ENCODE measurements around the gene GPHN.
"Not testable (repeated sequence)": the region's sequence is repeated elsewhere in the genome, so short reads cannot be mapped to it uniquely, and the experiment has no call there.

Gene GPHN

DNA sequence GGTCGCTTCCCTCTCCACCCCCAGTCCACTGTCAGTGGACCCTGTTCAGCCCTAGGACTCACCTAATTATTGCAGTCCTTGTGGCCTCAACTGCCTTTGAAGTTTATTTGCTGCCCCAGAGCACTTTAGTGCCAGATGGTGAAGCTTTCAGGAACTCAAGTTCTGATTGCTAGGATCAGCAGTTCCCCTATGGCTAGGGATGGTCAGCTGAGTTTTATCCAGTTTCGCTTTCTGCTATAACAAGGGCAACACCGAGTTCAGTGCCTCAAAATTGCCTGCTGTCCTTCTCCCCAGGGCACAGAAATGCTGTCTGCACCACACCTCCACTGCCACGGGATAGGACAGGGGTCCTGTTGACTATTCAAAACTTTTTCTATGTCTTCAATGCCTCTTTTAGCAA is 295.0 kb downstream of the GPHN start:
- no peak for DNase-seq (ENCODE audit: low spot score)

DNA sequence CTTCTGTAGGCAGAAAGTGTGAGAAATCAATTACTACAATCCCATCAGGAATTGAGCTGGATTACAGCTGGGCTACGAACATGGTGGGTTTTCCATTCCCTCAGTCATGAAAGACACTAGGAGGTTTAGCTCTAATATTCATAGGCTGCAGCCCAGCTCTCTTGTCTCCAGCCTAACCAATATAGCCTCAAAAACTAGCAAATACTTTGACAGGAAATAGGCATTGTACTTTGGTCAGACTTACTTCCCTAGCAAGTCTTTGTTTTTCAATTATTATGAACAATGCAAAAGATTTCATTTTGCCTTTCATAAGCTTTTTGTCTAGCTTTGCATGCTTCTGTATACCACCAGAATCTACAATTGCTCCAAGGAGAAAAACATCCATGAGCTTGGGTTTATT is 296.2 kb downstream of the GPHN start:
- no peak for DNase-seq (ENCODE audit: low spot score)

DNA sequence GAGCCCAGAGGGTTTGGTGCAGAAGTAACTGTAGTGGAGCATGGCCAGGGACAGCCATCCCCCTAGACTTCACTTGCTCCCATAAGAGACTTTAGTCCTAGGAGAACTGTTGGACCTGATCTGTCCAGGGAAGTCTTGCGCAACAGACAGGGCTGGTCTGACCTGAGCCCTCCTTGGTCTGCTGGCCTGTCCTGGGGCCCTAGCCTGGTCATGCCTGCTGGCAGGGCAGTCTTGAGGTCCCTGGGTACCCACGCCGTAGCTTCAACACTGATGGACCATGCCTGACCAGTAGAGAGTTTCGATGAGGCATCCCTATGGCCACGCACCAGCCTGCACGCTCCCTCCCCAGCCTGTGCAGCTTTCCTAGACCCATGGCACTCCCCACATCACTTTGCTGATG is 305.7 kb downstream of the GPHN start:
- no peak for DNase-seq (ENCODE audit: low spot score)

DNA sequence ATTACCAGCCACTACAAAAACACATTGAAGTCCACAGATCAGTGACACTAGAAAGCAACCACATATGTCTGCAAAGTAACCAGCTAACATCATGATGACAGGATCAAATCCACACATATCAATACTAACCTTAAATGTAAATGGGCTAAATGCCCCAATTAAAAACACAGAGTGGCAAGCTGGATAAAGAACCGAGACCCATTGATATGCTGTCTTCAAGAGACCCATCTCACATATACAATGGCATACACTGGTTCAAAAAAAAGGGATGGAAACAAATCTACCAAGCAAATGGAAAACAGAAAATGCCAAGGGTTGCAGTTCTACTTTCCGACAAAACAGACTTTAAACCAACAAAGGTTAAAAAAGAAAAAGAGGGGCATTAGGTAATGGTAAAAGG is 307.7 kb downstream of the GPHN start:
- no peak for DNase-seq (ENCODE audit: low spot score)

DNA sequence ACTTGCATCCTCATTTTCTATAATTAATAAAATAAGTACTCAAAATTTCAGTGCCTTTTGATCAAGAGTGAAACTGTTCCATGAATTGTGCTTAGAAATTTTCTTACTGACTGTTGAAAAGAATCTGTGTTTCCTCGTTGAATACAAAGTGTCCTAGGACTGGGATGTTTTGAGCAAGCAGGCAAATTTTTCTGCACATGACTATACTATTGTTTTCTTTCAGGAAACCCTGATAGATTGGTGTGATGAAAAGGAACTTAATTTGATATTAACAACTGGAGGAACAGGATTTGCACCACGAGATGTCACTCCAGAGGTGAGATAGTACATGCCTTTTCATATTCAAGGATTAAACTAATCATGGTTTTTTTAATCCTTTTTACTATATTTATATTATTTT is 316.3 kb downstream of the GPHN start:
- DNase-seq (ENCODE audit: low spot score) = no peak

DNA sequence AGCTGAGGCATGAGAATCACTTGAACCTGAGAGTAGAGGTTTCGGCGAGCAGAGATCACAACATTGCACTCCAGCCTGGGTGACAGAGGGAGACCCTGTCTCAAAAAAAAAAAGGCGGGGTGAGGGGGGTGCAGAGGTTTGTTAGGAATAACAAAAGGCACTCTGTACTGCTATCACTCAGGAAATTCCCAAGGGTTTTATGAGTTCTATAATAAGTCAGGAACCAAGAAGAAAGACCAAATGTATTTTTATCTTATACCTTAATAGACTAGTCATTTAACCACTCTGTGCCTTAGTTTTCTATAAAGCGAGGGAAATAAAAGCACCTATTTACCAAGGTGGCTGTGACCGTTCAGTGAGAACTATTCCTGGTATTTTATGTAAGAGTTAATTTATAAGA is 319.2 kb downstream of the GPHN start:
- no peak for DNase-seq (ENCODE audit: low spot score)

DNA sequence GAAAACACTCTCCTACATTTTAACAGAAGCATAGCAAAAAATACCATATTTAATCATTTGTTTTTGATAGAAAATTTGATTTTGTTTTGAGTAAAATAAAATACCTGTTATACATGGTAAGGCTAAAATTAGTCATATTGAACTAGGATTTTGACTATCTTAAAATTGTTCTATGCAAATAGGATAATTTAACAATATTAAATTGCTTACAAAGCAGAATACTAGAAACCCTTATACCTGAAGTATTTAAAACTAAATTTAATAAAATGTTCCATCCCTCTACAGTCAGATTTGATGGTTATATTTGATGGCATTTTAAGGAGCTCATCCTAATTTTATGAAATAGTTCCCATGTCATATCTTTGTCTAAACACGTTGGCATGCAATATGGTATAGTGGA is 323.2 kb downstream of the GPHN start:
- DNase-seq (ENCODE audit: low spot score) = no peak

DNA sequence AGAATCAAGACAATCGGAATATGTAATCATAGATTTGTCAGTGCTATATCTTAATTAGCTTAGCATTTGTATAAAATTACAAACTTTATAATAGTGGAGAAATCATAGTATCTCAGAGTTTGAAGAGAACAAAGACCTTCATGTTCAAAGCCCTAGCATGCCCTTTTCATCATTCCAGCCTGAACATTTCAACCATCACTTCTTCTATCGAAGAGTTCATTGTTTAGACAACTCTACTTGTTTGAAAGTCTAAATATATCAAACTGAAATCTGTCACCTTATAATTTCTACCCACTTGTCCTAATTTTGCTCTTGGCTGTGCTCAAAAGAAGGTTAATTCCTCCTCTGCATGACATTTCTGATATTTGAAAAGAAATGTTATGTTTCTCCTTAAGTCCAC is 325.9 kb downstream of the GPHN start:
- no peak for DNase-seq (ENCODE audit: low spot score)

DNA sequence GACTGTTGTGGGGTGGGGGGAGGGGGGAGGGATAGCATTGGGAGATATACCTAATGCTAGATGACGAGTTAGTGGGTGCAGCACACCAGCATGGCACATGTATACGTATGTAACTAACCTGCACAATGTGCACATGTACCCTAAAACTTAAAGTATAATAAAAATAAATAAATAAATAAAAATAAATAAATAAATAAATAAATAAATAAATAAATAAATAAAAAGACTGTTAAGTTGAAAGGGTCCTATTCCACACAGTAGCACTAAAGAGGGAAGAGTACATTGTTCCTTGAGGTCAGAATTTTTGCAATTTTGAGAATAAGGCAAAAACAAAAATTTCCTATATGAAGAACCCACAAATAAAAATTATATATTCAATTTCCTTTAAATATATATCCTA is 329.5 kb downstream of the GPHN start:
- not testable (repeated sequence) for DNase-seq (ENCODE audit: low spot score)

DNA sequence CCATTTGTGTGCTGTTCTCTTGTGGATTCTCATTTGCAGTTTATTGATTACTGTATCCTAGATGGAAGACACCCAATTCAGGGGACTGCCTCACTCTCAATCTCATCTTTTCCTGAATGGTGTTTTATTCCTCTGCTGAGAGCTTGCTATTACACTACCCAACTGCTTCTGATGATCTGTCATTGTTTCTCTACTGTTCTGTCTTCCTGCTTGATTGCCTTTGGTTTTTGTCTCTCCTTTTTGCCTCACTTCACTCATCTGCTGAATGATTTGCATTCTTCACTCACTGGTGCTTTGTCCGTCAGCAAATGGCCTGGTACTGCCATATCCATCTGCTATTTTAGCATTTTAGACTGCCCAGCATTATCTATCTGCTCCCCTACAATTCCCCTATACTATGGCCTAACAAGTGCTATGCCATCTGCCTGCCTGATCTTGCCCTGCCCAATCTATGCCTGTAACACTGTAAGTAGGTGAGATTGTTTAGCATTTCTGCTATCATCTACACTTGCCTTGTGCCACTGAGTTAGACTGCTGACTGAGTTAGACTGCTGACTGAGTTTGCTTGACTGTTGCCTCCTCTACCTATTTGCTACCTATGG is 335.1 kb downstream of the GPHN start:
- DNase-seq (ENCODE audit: low spot score) = no peak

DNA sequence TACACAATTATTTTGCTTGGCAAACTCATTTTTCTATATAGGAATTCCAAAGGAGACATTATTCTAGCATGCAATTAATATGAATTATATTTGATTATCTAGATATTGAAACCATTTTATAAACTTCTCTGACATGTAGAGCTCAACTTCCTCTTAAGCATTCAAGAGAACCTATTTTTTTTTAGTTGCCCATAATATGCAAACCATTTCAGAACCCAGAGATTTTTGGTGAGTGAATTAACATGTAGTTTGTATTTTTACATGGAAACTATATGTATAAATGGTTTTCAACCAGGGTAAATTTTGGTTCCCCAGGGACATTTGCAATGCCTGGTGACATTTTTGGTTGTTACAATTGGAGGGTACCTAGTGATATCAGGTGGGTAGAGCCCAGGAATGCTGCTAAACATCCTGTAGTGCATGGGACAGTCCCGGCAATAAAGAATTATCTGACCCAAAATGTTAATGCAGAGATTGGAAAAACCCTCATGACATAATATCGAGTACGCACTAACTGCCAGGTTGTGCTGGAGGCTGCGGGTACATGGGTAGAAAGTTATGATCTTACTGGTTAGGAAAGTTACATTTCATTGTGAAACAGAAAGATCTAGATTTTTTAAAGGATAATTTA is 342.4 kb downstream of the GPHN start:
- no peak for DNase-seq (ENCODE audit: low spot score)

DNA sequence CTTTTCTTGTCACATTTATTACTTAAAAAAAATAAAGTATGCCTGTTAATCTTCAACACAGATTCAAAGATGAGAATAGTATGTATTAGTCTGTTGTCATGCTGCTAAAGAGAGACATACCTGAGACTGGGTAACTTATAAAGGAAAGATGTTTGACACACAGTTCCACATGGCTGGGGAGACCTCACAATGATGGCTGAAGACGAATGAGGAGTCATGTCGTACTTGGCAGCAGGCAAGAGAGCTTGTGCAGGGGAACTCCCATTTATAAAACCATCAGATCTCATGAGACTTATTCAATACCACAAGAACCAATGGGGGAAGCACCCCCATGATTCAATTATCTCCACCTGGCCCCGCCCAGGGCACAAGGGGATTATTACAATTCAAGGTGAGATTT is 345.4 kb downstream of the GPHN start:
- DNase-seq (ENCODE audit: low spot score) = no peak

DNA sequence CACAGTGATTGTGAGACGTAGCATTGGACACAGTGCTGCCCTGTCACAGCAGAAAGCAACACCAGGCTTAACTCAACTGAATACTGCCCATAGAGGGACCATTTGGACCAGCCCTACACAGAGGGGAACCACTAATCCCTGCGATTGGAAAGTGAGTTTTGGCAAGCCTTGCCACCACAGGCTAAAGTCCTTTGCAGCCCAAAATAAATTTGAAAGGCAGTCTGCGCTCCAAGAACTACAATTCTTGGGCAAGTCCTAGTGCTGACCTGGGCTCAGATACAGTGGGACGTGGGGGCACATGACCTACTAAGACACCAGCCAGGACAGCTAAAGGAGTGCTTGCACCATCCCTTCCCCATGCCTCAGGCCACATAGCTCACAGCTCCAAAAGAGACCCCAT is 349.9 kb downstream of the GPHN start:
- no peak for DNase-seq (ENCODE audit: low spot score)

DNA sequence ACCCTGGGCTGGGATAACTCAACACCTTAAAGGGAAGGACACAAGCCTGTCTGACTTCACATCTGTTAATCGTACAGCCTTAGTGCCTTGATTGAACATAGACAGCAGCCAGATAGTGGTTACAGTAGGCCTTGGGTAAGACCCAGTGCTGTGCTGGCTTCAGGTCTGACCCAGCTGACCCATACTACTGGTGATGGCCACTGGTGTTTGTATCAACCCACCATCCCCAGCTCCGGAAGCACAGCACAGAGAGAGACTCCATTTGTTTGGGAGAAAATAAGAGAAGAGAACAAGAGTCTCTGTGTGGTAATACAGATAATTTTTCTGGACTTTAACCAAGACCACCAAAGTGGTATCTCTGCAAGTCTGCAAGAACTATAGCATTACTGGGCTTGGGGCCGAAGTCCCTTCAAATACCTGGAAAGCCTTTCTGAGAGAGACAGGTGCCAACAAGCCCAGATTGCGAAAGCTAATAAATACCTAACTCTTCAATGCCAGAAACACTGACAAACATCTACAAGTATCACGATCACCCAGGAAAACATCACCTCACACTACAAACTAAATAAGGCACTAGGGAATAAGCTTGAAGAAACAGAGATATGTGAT is 351.2 kb downstream of the GPHN start:
- DNase-seq (ENCODE audit: low spot score) = no peak

DNA sequence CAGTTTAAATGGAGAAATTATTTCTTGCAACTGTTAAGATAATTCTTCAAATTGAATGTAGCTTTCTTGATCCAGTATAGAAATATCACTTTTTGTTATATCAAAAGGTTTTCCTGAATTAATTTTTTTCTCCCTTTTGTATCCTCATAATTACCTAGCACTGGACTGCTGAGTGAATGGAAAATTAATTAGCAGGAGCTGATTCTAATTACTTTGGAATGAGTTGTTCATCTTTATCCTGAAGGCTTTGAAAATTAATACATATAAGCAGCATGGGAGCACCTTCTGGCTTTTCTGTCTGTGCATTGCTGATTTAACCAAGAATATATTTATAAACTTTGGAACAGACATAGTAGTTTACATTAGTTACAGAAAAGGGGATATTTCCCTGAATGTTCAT is 373.6 kb downstream of the GPHN start:
- no peak for DNase-seq (ENCODE audit: low spot score)

DNA sequence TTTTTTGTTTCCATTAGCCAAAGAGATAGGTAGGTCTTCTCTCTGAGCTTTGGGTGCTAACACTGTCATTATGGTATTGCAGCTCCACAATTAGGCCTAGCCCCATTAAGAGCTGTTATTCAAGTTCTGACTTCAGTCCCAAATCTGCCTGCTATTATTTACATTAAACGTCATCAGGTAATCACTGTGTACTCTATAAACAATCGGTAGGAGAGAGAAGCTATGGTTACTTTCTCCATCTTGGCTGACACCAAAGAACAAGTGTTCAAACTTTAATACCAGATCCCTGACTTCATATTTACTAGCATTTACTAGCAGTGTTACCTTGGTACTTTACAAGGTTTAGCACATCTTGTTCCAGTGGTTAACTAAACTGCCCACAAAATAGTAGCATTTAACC is 376.2 kb downstream of the GPHN start:
- DNase-seq (ENCODE audit: low spot score) = no peak

DNA sequence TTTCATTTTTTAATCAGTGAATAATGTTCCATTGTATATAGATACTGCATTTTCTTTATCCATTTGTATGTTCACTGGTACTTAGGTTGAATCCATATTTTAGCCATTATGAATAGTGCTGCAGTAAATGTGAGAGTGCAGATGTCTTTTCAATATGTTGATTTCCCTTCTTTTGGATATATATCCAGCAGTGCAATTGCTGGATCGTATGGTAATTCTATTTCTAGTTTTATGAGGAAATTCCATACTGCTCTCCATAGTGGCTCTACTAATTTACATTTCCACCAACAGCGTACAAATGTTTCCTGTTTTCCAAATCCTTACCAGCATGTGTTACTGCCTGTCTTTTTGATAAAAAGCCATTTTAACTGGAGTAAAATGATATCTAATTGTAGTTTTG is 392.8 kb downstream of the GPHN start:
- no peak for DNase-seq (ENCODE audit: low spot score)

DNA sequence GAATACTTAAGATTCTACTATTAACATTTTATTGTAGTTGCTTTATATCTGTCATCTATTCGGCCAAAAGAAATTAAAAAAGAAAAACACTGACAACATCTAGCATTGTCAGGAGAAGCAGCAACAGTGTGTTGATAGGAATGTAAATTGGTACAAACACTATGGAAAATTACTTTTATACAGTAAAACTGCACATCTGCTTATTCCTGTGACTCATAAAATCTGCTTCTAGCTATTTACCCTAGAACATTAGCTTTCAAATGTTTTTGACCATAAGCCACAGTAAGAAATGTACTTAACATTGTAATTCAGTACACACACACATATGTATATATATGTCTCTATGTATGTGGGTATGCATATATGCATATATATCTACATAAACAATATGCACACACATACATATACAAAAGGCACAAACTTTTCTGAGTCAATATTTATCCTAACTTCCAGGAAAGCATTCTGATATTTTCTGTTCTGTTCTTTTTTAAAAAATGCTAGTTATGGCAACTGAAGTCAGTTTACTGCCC is 402.4 kb downstream of the GPHN start:
- DNase-seq (ENCODE audit: low spot score) = no peak

DNA sequence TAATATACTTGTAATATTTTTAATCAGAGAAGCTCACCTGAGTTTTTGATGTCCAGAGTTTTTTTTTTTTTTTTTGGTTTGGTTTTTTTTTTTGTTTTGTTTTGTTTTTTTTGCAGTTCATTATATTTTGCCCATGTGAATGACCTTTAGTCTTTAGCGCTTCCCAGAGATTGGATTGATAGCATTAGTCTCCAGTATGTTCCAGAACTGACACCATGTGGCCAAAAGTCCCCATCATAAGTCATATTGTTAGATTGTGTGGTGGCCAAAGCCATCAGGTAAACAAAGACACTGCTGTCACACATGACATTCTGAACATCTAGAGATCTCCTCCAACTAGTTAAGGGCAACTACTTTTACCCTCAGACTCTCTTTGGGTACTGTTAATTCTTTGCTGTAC is 408.5 kb downstream of the GPHN start:
- no peak for DNase-seq (ENCODE audit: low spot score)

DNA sequence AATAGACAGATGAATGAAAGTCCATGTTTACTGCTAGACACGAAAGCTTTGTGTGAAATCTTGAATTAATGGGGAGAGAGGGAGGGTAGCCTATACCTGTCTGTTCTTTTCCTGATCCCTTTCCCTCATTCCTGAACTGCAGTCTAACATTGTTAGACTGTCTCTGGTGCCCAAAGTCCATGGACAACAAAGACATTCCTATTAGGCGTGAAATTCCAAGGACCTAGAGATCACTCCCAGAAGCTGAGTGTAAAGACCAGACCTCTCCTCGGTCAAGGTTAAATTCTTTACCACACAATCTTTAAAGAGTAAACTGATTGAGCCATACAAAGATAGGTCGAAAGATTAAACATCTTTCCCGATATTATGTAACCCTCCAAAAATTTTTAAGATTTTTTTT is 410.6 kb downstream of the GPHN start:
- DNase-seq (ENCODE audit: low spot score) = no peak

DNA sequence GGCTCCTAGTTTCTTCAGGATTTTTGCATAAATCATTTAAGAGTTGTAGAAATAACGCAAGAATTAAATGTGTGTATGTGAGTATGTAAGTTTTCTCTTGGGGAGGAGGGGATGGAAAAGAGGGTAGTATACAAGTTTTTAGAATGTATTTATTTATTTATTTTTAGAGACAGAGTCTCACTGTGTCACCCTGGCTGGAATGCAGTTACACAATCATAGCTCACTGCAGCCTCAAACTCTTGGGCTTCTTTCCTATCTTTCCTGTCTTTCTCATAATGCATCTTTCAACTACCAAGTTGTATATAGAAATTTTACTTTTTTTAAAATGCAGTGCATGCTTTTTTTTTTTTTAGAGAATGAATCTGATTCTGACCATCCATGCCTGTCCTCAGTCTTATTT is 412.2 kb downstream of the GPHN start:
- no peak for DNase-seq (ENCODE audit: low spot score)

DNA sequence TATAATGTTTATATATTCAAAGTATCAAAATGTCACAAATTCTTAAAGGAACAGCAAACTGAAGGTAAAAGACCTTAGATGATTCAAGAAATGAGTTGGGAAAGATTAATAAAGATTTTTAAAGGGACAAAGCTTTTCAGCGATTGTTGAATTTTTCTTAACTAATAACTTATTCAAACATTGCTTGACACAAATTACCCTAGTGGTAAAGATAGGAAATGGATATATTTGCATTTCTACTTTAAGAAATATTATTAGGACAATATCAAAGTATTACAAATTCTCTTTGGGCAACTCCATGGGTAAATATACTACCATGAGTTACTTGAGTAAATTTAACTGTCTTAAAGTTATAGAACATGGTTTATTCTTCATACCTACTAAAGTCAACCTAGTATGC is 415.3 kb downstream of the GPHN start:
- DNase-seq (ENCODE audit: low spot score) = no peak

DNA sequence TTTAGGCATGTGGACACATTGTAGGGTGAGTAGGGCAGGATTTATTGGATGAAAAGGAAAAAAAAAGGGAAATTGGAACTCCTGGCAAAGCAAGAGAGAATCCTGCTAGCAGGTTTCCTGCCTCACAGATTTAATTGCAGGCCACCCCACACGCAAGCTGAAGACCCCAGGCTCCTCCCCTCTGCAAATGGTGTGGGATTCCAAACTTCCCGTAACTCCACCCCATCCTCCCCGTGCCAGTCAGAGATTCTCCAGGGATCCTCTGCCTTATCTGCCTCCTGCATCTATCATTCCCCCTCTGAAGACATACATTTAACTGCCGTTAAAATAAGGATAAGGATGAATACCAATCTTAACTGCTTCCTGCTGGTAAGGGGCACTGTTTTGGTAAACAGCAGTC is 431.5 kb downstream of the GPHN start:
- DNase-seq (ENCODE audit: low spot score) = no peak

DNA sequence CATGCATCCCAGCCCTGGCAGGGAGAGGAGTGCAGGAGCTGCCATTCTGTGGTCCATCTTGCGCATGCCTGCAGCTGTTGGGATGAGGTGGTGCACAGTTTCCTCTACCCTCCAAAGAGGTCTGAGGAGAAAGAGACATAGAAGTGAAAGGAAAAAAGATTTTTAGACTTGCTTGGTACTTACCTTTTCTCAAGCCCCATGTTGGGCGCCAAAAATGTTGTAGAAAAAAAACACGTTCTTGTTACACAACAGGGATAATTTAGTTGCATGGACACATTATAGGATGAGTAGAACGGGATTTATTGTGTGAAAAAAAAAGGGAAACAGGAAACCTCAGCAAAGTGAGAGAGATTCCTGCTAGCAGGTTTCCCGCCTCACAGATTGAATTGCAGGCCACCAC is 436.9 kb downstream of the GPHN start:
- DNase-seq (ENCODE audit: low spot score) = no peak
